ENCODE results near the gene TCP11L2.

The TCP11L2 gene

GRCh38 chr12:106303202-106303820, 778 bp downstream of the TCP11L2 start:
- no peak for TF ChIP-seq CTCF (IDR thresholded peaks at IDR 0.05)

GRCh38 chr12:106304001-106304421, 1.5 kb downstream of the TCP11L2 start:
- TF ChIP-seq CTCF (IDR thresholded peaks at IDR 0.05), result no peak

- TF ChIP-seq CTCF (IDR thresholded peaks at IDR 0.05), result no peak
Observed at GRCh38 chr12:106304797-106305196, 2.3 kb downstream of the TCP11L2 start.

GRCh38 chr12:106305376-106305775, 2.8 kb downstream of the TCP11L2 start:
- TF ChIP-seq CTCF (IDR thresholded peaks at IDR 0.05), result no peak

- TF ChIP-seq CTCF (IDR thresholded peaks at IDR 0.05), result no peak
Observed at GRCh38 chr12:106307181-106307580, 4.6 kb downstream of the TCP11L2 start.

- no peak for TF ChIP-seq CTCF (IDR thresholded peaks at IDR 0.05)
Observed at GRCh38 chr12:106308121-106308520, 5.6 kb downstream of the TCP11L2 start.

- TF ChIP-seq CTCF (IDR thresholded peaks at IDR 0.05), result no peak
Observed at GRCh38 chr12:106308611-106309010, 6.1 kb downstream of the TCP11L2 start.
